NB4 (cell line): Measurements from ENCODE around the gene DNAJC12.
"Not testable (repeated sequence)": the region's sequence is repeated elsewhere in the genome, so short reads cannot be mapped to it uniquely, and the experiment has no call there.

Experiments used
- DNase-seq: peaks from one replicate; pipeline ENCODE4 v3.0.0; 2010; ENCODE audit warnings: low read depth
- H3K4me3 ChIP-seq: one replicate; pipeline ENCODE4 v1.5.1; 2011; ENCODE audit warnings: mild to moderate bottlenecking, low read depth, low read length, moderate library complexity
- CTCF ChIP-seq: IDR thresholded peaks from one replicate; pipeline ENCODE4 v1.5.1; 2012; ENCODE audit warnings: low read depth, low read length
- MYC ChIP-seq: IDR thresholded peaks from 2 replicates; pipeline ENCODE4 v1.6.1; 2011; ENCODE audit warnings: low read depth, low read length
- POLR2A ChIP-seq: IDR thresholded peaks from 2 replicates; pipeline ENCODE4 v1.6.1; 2011; ENCODE audit warnings: mild to moderate bottlenecking; ENCODE audit not compliant: insufficient read length; ENCODE audit errors: extremely low read depth
- TF ChIP-seq, protein P1 (sequence below): IDR thresholded peaks from 2 replicates; pipeline ENCODE4 v1.6.1; 2011; ENCODE audit warnings: low read depth, low read length

The DNAJC12 gene

DNA sequence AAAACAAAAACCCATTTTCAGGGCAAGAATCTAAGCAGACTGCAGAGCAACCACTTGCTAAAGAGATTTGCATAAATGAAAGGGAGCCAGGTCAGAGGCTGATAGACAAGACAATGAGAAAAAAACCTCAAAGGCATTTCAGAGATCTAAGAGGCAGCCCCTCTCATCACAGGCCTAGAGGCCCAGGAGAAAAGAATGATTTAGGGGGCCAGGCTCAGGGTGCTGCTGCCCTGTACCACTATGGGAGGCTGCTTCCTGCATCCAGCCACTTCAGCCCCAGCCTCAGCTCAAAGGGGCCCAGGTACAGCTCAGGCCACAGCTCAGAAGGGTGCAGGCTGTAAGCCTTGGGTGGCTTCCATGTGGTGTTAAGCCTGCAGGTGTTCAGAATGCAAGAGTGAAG lies 3.7 kb upstream of the DNAJC12 start:
- no peak overlapping the region for H3K4me3 ChIP-seq
- TF ChIP-seq CTCF, result no peak
- no peak for TF ChIP-seq MYC
- TF ChIP-seq, protein P1, sequence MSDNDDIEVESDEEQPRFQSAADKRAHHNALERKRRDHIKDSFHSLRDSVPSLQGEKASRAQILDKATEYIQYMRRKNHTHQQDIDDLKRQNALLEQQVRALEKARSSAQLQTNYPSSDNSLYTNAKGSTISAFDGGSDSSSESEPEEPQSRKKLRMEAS, result no peak
- no peak for TF ChIP-seq POLR2A
- no peak for DNase-seq

DNA sequence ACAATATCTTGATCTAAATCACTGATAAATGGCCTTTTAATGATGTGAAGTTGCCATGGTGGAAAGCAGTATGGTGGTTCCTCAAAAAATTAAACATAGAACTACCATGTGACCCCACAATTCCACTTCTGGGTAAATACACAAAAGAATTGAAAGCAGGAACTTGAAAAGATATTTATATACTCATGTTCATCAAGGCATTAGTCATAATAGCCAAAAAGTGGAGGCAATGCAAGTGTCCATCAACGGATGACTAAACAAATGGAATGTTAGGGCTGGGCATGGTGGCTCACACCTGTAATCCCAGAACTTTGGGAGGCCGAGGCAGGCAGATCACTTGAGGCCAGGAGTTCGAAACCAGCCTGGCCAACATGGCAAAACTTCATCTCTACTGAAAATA lies 2.0 kb upstream of the DNAJC12 start:
- TF ChIP-seq, protein P1, result no peak
- TF ChIP-seq CTCF (no peak), POLR2A (no peak), MYC (no peak)
- no peak for DNase-seq
- no peak overlapping the region for H3K4me3 ChIP-seq

DNA sequence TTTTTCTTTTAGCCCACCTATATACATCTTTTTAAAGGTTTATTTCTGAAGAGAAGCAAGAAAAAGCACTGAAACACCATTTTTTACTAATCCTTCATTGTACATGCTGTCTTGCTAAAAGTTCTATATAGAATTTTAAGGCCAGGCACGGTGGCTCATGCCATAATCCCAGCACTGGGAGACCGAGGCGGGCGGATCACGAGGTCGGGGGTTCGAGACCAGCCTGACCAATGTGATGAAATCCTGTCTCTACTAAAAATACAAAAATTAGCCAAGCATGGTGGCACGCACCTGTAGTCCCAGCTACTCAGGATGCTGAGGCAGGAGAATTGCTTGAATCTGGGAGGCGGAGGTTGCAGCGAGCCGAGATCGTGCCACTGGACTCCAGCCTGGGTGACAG lies 1.5 kb upstream of the DNAJC12 start:
- not testable (repeated sequence) for DNase-seq, H3K4me3 ChIP-seq

GRCh38 chr10:67836972-67837371 lies 1.0 kb downstream of the DNAJC12 start:
- H3K4me3 ChIP-seq, result peak overlapping the region; percentile 85
- TF ChIP-seq CTCF, result no peak
- no peak for TF ChIP-seq POLR2A
- TF ChIP-seq, protein P1, result no peak
- no peak for TF ChIP-seq MYC
- DNase-seq, result no peak

DNA sequence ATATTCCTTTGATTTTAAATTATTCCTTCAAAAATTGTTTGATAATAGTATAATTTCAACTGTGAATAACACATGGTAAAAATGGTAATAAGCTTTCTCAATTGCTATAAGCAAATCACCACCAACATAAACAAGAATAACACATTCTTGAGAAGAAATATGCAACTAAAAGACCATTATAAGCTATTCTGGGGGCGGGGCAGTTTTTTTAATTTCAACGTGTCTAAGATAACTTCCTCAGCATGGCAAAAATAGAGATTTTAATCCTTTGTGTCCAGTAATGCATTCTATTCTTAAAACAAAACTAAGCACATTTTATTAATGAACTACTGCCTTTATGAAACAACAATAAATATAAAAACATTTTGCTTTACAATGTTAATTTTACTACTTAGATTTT lies 1.5 kb downstream of the DNAJC12 start:
- TF ChIP-seq POLR2A (no peak), MYC (no peak), CTCF (no peak)
- TF ChIP-seq, protein P1, result no peak
- peak overlapping the region; percentile 85 for H3K4me3 ChIP-seq
- peak; percentile 46 for DNase-seq

DNA sequence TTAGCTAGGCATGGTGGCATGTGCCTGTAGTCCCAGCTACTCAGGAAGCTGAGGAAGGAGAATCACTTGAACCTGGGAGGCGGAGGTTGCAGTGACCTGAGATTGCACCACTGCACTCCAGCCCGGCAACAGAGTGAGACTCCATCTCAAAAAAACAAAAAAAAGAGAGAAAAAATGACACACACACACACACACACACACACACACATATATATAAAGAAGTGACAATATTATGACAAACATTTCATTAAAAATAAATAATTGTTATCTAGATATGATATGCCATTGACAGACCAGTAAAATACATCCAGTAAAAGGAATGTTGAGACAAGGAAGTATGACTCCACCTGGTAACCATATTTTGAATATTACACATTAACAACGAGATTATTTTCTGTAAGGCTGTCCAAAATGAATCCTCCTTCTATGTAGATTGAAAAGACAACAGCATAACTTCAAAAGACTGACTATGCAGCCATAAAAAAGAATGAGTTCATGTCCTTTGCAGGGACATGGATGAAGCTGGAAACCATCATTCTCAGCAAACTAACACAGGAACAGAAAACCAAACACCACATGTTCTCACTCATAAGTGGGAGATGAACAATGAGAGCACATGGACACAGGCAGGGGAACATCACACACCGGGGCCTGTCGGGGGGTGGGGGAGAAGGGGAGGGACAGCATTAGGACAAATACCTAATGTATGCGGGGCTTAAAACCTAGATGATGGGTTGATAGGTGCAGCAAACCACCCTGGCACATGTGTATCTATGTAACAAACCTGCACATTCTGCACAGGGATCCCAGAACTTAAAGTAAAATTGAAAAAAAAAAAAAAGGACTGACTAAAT lies 2.2 kb downstream of the DNAJC12 start:
- peak; percentile 42 for DNase-seq
- H3K4me3 ChIP-seq, result peak overlapping the region; percentile 85

DNA sequence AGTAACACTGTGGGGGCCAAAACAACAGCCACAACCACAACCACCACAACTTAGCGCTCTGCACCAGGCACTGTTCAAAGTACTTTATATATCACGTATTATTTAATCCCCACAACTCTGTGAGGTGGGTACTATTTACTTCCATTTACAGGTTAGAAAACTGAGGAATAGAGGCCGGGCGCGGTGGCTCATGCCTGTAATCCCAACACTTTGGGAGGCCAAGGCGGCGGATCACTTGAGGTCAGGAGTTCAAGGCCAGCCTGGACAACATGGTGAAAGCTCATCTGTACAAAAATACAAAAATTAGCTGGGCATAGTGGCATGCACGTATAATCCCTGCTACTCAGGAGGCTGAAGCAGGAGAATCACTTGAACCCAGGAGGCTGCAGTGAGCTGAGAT lies 3.6 kb downstream of the DNAJC12 start:
- DNase-seq, result no peak
- TF ChIP-seq MYC (no peak), POLR2A (no peak), CTCF (no peak)
- TF ChIP-seq, protein P1, result no peak
- H3K4me3 ChIP-seq, result no peak overlapping the region
